Nephron progenitor cell (in vitro differentiated cells): ENCODE data around the gene TMEM203.

Experiments
- DNase-seq: peaks from one replicate; pipeline ENCODE4 v3.0.0; 2021
- H3K27ac Mint-ChIP-seq: 2 replicates; pipeline ENCODE4 v1.8.0; 2021; ENCODE audit warnings: mild to moderate bottlenecking, moderate library complexity, mixed read lengths
- H3K27me3 Mint-ChIP-seq: 2 replicates; pipeline ENCODE4 v1.8.0; 2021; ENCODE audit warnings: mild to moderate bottlenecking, low read depth, mixed read lengths; ENCODE audit not compliant: poor library complexity
- H3K36me3 Mint-ChIP-seq: 2 replicates; pipeline ENCODE4 v1.8.0; 2021; ENCODE audit warnings: low read depth, mixed read lengths
- H3K4me1 Mint-ChIP-seq: 2 replicates; pipeline ENCODE4 v1.8.0; 2021; ENCODE audit warnings: mixed read lengths
- H3K4me3 Mint-ChIP-seq: 2 replicates; pipeline ENCODE4 v1.8.0; 2021; ENCODE audit warnings: mild to moderate bottlenecking, moderate library complexity, mixed read lengths
- H3K9me3 Mint-ChIP-seq: 2 replicates; pipeline ENCODE4 v1.8.0; 2021; ENCODE audit warnings: mild to moderate bottlenecking, moderate library complexity, mixed read lengths
- CTCF ChIP-seq: fragments of 200-600 bp; sonication (generic); IDR thresholded peaks from 2 replicates; pipeline ENCODE4 v1.5.0; 2021; ENCODE audit warnings: antibody characterized with exemption

Gene TMEM203

GRCh38 chr9:137192859-137193258 lies 12.6 kb downstream of the TMEM203 start:
- Mint-ChIP-seq H3K27me3 (no peaks in the 10 kb centered on the region), H3K4me3 (no peak overlapping the region), H3K27ac (no peak overlapping the region), H3K9me3 (no peaks in the 10 kb centered on the region), H3K36me3 (peaks cover 4% of the 10 kb centered on the region), H3K4me1 (peaks cover 18% of the 10 kb centered on the region)
- no peak for TF ChIP-seq CTCF
- DNase-seq = no peak

- H3K4me1 Mint-ChIP-seq = peaks cover 22% of the 10 kb centered on the region
- H3K36me3 Mint-ChIP-seq = peaks cover 4% of the 10 kb centered on the region
- TF ChIP-seq CTCF = no peak
- no peak overlapping the region for H3K27ac Mint-ChIP-seq
- no peaks in the 10 kb centered on the region for H3K9me3 Mint-ChIP-seq
- DNase-seq = no peak
- no peak overlapping the region for H3K4me3 Mint-ChIP-seq
- no peaks in the 10 kb centered on the region for H3K27me3 Mint-ChIP-seq
Observed at GRCh38 chr9:137192448-137192780, 13.0 kb downstream of the TMEM203 start.

- H3K27me3 Mint-ChIP-seq = no peaks in the 10 kb centered on the region
- H3K9me3 Mint-ChIP-seq = no peaks in the 10 kb centered on the region
- H3K27ac Mint-ChIP-seq = no peak overlapping the region
- no peak overlapping the region for H3K4me3 Mint-ChIP-seq
- no peak for TF ChIP-seq CTCF
- DNase-seq = no peak
- H3K4me1 Mint-ChIP-seq = peaks cover 28% of the 10 kb centered on the region
- peaks cover 4% of the 10 kb centered on the region for H3K36me3 Mint-ChIP-seq
Observed at GRCh38 chr9:137191691-137192447, 13.6 kb downstream of the TMEM203 start.

GRCh38 chr9:137191245-137191644 lies 14.2 kb downstream of the TMEM203 start:
- peaks cover 33% of the 10 kb centered on the region for H3K4me1 Mint-ChIP-seq
- H3K27me3 Mint-ChIP-seq = no peaks in the 10 kb centered on the region
- H3K36me3 Mint-ChIP-seq = peaks cover 4% of the 10 kb centered on the region
- no peak overlapping the region for H3K4me3 Mint-ChIP-seq
- no peak for TF ChIP-seq CTCF
- no peak overlapping the region for H3K27ac Mint-ChIP-seq
- DNase-seq = no peak
- no peaks in the 10 kb centered on the region for H3K9me3 Mint-ChIP-seq

- no peaks in the 10 kb centered on the region for H3K27me3 Mint-ChIP-seq
- peaks cover 33% of the 10 kb centered on the region for H3K4me1 Mint-ChIP-seq
- H3K9me3 Mint-ChIP-seq = no peaks in the 10 kb centered on the region
- H3K27ac Mint-ChIP-seq = no peak overlapping the region
- H3K4me3 Mint-ChIP-seq = peak overlapping the region; percentile 79
- peaks cover 4% of the 10 kb centered on the region for H3K36me3 Mint-ChIP-seq
- TF ChIP-seq CTCF = no peak
- DNase-seq = no peak
Observed at GRCh38 chr9:137190315-137190856, 15.1 kb downstream of the TMEM203 start.
